Stimulated activated CD8-positive, alpha-beta memory T cell treated with anti-CD3 and anti-CD28 coated beads, Interleukin-15, amount 100 ng/mL, for 24 hours (primary cell): Measurements from ENCODE around the gene NPB.

Source experiments
- DNase-seq: peaks from one replicate; pipeline ENCODE4 v3.0.0-alpha.2; 2020; ENCODE audit warnings: low read depth

Gene NPB

GRCh38 chr17:81926451-81927151, 24.6 kb downstream of the NPB start:
- no peak for DNase-seq

- DNase-seq = no peak
Observed at GRCh38 chr17:81927152-81927652, 25.2 kb downstream of the NPB start.

GRCh38 chr17:81927653-81928543, 25.9 kb downstream of the NPB start, which contains the start of gene MAFG:
Gene MAFG, minus strand, starts transcription at chr17:81927735. Its CDS starts 4,550 bp downstream, at chr17:81923185.
- peak; percentile 87 for DNase-seq

GRCh38 chr17:81928544-81929252, 26.7 kb downstream of the NPB start:
- no peak for DNase-seq

GRCh38 chr17:81929253-81930141, 27.5 kb downstream of the NPB start:
- DNase-seq = no peak

- no peak for DNase-seq
Observed at GRCh38 chr17:81930142-81931125, 28.4 kb downstream of the NPB start.

GRCh38 chr17:81931189-81931556, 29.1 kb downstream of the NPB start:
- DNase-seq = no peak

- DNase-seq = no peak
Observed at GRCh38 chr17:81931557-81932332, 29.7 kb downstream of the NPB start.

- DNase-seq = no peak
Observed at GRCh38 chr17:81932333-81932983, 30.4 kb downstream of the NPB start.

GRCh38 chr17:81933178-81933699, 31.2 kb downstream of the NPB start:
- no peak for DNase-seq

- no peak for DNase-seq
Observed at GRCh38 chr17:81934098-81934757, 32.2 kb downstream of the NPB start.

- DNase-seq = no peak
Observed at GRCh38 chr17:81934850-81935708, 33.0 kb downstream of the NPB start.

GRCh38 chr17:81935709-81936084, 33.7 kb downstream of the NPB start:
- DNase-seq = no peak

GRCh38 chr17:81939218-81939617, 37.2 kb downstream of the NPB start:
- DNase-seq = no peak

- DNase-seq = no peak
Observed at GRCh38 chr17:81939881-81940385, 37.9 kb downstream of the NPB start.

- no peak for DNase-seq
Observed at GRCh38 chr17:81940538-81941483, 38.8 kb downstream of the NPB start.
